Naive thymus-derived CD8-positive, alpha-beta T cell (primary cell): Measurements from ENCODE around the gene C1orf52. TPM values are rescaled to one million over a fixed set of nuclear protein-coding genes. Genes with fewer than 3 reads are reported as not detected.

Source experiments
- ATAC-seq, 2 donors: fragments of 150-1000 bp; cut with Tn5 transposase in 1 of 2; sonication (Bioruptor Pico), chemical (Tn5 transposase) in 1 of 2; 1 replicate in 1 of 2; 2 replicates in 1 of 2; pipeline ENCODE4 v1.10.0; 2021; ENCODE audit warnings: mild to moderate bottlenecking in 2 of 2, moderate library complexity in 2 of 2
- POLR2A ChIA-PET: fragments of 350-600 bp; sonication (Branson Sonifier 250); formaldehyde crosslinking; loops from one replicate; lab custom pipeline; 2021; ENCODE audit warnings: antibody characterized with exemption; lab: Charles Lee
- DNase-seq, 10 donors: peaks; one replicate each; pipeline versions ENCODE4 v3.0.0 to v3.0.0-alpha.2; 2020 to 2022
- H3K27ac Mint-ChIP-seq, 10 donors: one replicate each; pipeline ENCODE4 v1.8.0; 2020 to 2022; ENCODE audit warnings: mild to moderate bottlenecking in 10 of 10, mixed read lengths in 10 of 10, moderate library complexity in 4 of 10, inconsistent platforms in 1 of 10
- H3K27me3 Mint-ChIP-seq, 5 donors: one replicate each; pipeline ENCODE4 v1.8.0; 2021 to 2022; ENCODE audit warnings: mixed read lengths in 5 of 5
- H3K36me3 Mint-ChIP-seq, 3 donors: one replicate each; pipeline ENCODE4 v1.8.0; 2020 to 2022; ENCODE audit warnings: mixed read lengths in 3 of 3, mild to moderate bottlenecking in 2 of 3, inconsistent platforms in 1 of 3
- H3K4me1 Mint-ChIP-seq, 4 donors: one replicate each; pipeline ENCODE4 v1.8.0; 2021 to 2022; ENCODE audit warnings: mixed read lengths in 4 of 4
- H3K4me3 Mint-ChIP-seq, 10 donors: one replicate each; pipeline ENCODE4 v1.8.0; 2020 to 2022; ENCODE audit warnings: mild to moderate bottlenecking in 10 of 10, mixed read lengths in 10 of 10, moderate library complexity in 6 of 10, inconsistent platforms in 1 of 10
- H3K9me3 Mint-ChIP-seq, 9 donors: one replicate each; pipeline ENCODE4 v1.8.0; 2020 to 2022; ENCODE audit warnings: mixed read lengths in 9 of 9, mild to moderate bottlenecking in 3 of 9, inconsistent platforms in 1 of 9, moderate library complexity in 1 of 9
- polyA plus RNA-seq, 3 donors: library from polyadenylated mRNA; unstranded; fragments of 300-500 nt; fragmentation: Illumina TruSeq; gene quantifications; one replicate each; pipeline ENCODE4 v1.2.3, GENCODE V29; 2021
- total RNA-seq, 8 experiments: library from RNA in 2 of 8; stranded (reverse) in 2 of 8; gene quantifications; one replicate each; pipeline ENCODE4 v1.2.3 and lab custom pipeline; 2021 to 2026

C1orf52 gene
- total and polyA plus RNA-seq, 5 experiments from 2014 or later: 15.3 to 52.5 (median 28.7) TPM

DNA sequence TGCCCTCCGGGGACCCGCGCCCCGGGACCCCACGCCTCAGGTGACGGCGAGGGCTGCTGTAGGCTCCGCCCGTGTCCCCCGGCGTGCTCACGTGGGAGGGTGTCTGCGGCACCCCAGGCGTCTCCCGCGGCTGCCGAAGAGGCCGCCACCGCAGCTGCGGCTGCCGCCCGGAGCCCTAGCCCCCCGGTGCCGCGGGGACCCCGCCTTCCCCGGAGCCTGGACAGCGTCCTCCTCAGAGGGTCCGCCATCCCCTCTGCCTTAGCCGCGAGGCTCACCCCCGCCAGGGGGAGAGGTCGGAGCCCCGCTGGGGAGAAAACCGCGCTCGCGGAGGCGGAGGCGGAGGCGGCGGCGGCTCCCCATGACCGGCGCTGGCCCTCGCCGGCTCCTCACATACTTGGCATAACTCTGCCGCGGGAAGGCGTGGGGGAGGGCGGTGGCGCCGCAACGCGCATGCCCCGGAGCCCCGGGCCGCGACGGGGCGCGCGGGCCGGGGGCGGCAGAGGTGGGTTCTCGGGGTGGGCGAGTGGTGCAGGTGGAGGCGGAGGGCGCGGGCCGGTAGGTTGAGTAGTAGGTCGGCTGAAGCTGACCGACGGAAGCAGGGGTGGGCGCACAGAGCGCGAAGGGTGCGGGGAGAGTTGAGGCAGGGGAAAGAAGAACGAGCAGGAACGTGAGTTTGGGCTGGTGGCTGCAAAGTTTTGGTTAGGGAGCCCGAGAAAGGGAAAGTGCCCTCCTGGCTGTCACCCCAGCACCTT lies 57.9 kb downstream of the C1orf52 start:
- Mint-ChIP-seq H3K27ac (peak overlapping the region; percentile 98 to 100 (median 99)), H3K36me3 (peaks cover 0 to 2% (median 0%) of the 10 kb centered on the region in 3 donors), H3K4me3 (peak overlapping the region; percentile 93 to 100 (median 98)), H3K27me3 (peaks cover 0 to 17% (median 0%) of the 10 kb centered on the region in 5 donors), H3K9me3 (no peaks in the 10 kb centered on the region), H3K4me1 (peaks cover 7 to 40% (median 35%) of the 10 kb centered on the region in 4 donors)
- DNase-seq (peak; percentile 55 to 90 (median 81)), ATAC-seq (peak; percentile 75 to 78)
- POLR2A ChIA-PET: interaction anchor here (0.6 to 3.4 kb wide), 14 partner anchors 19 to 771 kb away, joined by 3 to 31 read pairs (median 4); partner anchors contain the start of genes BCL10 and C1orf52

DNA sequence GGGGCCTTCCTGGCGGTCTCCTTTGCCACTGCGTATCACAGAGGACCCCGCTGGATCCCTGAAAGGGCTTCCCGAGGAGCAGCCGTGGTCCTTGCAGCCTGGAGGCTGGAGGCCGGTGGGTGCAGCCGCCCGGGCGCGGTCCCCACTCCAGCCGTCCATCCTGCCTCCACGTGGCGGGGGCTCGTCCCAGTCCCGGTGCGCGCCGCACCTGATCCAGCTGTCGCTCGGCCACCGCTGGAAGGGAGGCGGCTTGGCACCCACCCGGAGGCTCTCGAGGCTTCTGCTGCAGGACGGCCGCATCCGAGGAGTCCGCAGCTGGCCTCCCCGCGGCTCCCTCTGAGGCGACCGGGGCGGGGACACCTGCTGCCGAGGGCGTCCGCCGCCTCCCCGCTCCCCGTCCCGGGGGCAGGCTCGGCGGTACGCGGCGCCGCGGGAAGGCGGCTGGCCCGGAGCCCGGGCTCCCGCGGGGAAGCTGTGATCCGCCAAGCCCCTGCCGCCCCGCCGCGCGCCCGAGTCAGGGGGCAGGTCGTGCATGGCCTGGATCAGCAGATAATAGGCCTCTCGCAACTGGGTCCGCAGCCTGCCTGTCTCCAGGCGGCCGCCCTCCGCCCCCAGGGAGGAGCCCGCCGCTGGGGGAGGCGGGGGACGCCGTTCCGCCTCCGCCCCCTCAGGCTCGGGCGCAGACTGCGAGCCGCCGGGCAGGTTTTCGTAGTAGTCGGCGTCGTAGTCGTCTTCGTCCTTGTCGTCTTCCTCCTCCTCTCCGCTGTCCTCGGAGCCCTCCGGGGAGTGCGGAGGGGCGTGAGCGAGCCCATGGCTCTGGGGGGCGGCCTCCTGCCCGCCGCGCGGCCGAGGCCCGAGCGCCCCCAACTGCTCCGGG lies 58.8 kb downstream of the C1orf52 start, which contains the start of gene SYDE2:
SYDE2 (minus strand) TSS at position 554 of the 877 bp plus-strand sequence; CDS start at position 534, 20 bp downstream.
- Mint-ChIP-seq H3K4me3 (peak within 1 kb of the TSS; percentile 93 to 100 (median 98)), H3K4me1 (peaks cover 7 to 47% (median 43%) of the 10 kb centered on the region in 4 donors), H3K36me3 (peaks cover 0 to 2% (median 0%) of the 10 kb centered on the region in 3 donors), H3K9me3 (no peaks in the 10 kb centered on the region), H3K27ac (peak within 1 kb of the TSS; percentile 98 to 100 (median 99)), H3K27me3 (peaks cover 0 to 17% (median 0%) of the 10 kb centered on the region in 5 donors)
- peak; percentile 77 to 81 for ATAC-seq
- POLR2A ChIA-PET: interaction anchor here (0.6 to 3.4 kb wide), 19 partner anchors 9 to 1056 kb away, joined by 3 to 31 read pairs (median 4); partner anchors contain the start of genes BCL10, C1orf52 and PRKACB
- DNase-seq: peak; percentile 77 to 91 (median 88)

Other genes starting within 250 kb of the C1orf52 start
- gene MCOLN3, start 211.2 kb downstream of the C1orf52 start, total RNA-seq: not detected
- gene MCOLN3, start 211.2 kb downstream of the C1orf52 start, polyA plus RNA-seq: under 1 TPM in 2 of 3 donors, not detected in 1; 0.08 to 0.51 TPM
- 10 to 100 TPM in 1 of 2 experiments, 1 to 10 TPM in 1; 8.5 to 10.0 TPM for gene SYDE2, start 58.6 kb downstream of the C1orf52 start, total RNA-seq
- gene SYDE2, start 58.6 kb downstream of the C1orf52 start, polyA plus RNA-seq: 1 to 10 TPM; 2.7 to 5.8 (median 3.9) TPM
- 10 to 100 TPM; 31.4 to 36.2 TPM for gene BCL10, start 17.0 kb upstream of the C1orf52 start, total RNA-seq
- gene BCL10, start 17.0 kb upstream of the C1orf52 start, polyA plus RNA-seq: 10 to 100 TPM; 11.6 to 18.7 (median 15.5) TPM
- not detected for gene DDAH1, start 205.5 kb upstream of the C1orf52 start, total RNA-seq
- not detected for gene DDAH1, start 205.5 kb upstream of the C1orf52 start, polyA plus RNA-seq